Coronary artery (tissue), 2 donors: ENCODE results near the gene DCLK1.

ENCODE experiments used
- DNase-seq: peaks from one replicate; pipeline ENCODE4 v3.0.0-alpha.2; 2017; ENCODE audit warnings: low spot score
- H3K27ac ChIP-seq, 2 donors: fragments of 200-600 bp; sonication (generic); one replicate each; pipeline ENCODE4 v1.5.1; 2016 to 2019
- H3K4me3 ChIP-seq: fragments of 200-600 bp; sonication (generic); 2 replicates; pipeline ENCODE4 v1.5.1; 2016; ENCODE audit warnings: mild to moderate bottlenecking, moderate library complexity
- CTCF ChIP-seq: fragments of 200-600 bp; sonication (generic); IDR thresholded peaks from one replicate; pipeline ENCODE4 v1.5.1; 2019; ENCODE audit warnings: antibody characterized with exemption

DCLK1 gene

GRCh38 chr13:35916146-35916545, 215.0 kb downstream of the DCLK1 start:
- no peak for DNase-seq
- Histone ChIP-seq H3K27ac (no peak overlapping the region), H3K4me3 (no peak overlapping the region)
- TF ChIP-seq CTCF: no peak

- no peak for DNase-seq
- TF ChIP-seq CTCF: no peak
- Histone ChIP-seq H3K27ac (no peak overlapping the region), H3K4me3 (no peak overlapping the region)
Measured at GRCh38 chr13:35914662-35915061, 216.5 kb downstream of the DCLK1 start.

GRCh38 chr13:35912841-35913240, 218.3 kb downstream of the DCLK1 start:
- no peak for DNase-seq
- no peak overlapping the region for H3K4me3 ChIP-seq
- H3K27ac ChIP-seq: no peak overlapping the region
- TF ChIP-seq CTCF: no peak

- Histone ChIP-seq H3K27ac (no peak overlapping the region), H3K4me3 (no peak overlapping the region)
- no peak for DNase-seq
- no peak for TF ChIP-seq CTCF
Measured at GRCh38 chr13:35909837-35910540, 221.2 kb downstream of the DCLK1 start.

GRCh38 chr13:35909091-35909490, 222.1 kb downstream of the DCLK1 start:
- TF ChIP-seq CTCF: no peak
- no peak overlapping the region for H3K4me3 ChIP-seq
- H3K27ac ChIP-seq: no peak overlapping the region
- DNase-seq: no peak

- TF ChIP-seq CTCF: no peak
- no peak for DNase-seq
- Histone ChIP-seq H3K27ac (no peak overlapping the region), H3K4me3 (no peak overlapping the region)
Measured at GRCh38 chr13:35908226-35908625, 223.0 kb downstream of the DCLK1 start.

- Histone ChIP-seq H3K4me3 (no peak overlapping the region), H3K27ac (no peak overlapping the region)
- no peak for TF ChIP-seq CTCF
- no peak for DNase-seq
Measured at GRCh38 chr13:35906636-35907035, 224.5 kb downstream of the DCLK1 start.
